H1 (cell line): ENCODE measurements around the gene HDAC7. TPM values are rescaled to one million over a fixed set of nuclear protein-coding genes. Genes with fewer than 3 reads are reported as not detected.

Experiments
- CTCF ChIA-PET: fragments of 300-600 bp; sonication (Branson Sonifier 250); formaldehyde crosslinking; loops from one replicate; lab custom pipeline; 2021; ENCODE audit not compliant: partially characterized antibody; lab: Charles Lee
- POLR2A ChIA-PET: fragments of 300-600 bp; sonication (Branson Sonifier 250); formaldehyde crosslinking; loops from one replicate; lab custom pipeline; 2021; ENCODE audit warnings: inconsistent platforms; ENCODE audit not compliant: partially characterized antibody; lab: Charles Lee
- DNase-seq, 2 experiments: peaks; one replicate each; pipeline versions ENCODE4 v3.0.0 to v3.0.0-alpha.2; 2010 to 2022; ENCODE audit warnings: low spot score in 2 of 2, low read depth in 1 of 2, mixed read lengths in 1 of 2
- FAIRE-seq: peaks from 2 replicates; lab custom pipeline; 2011; peaks lifted over from hg19 to GRCh38; lab: Jason Lieb, UNC
- H2AFZ ChIP-seq: 2 replicates; pipeline ENCODE4 v1.8.1; 2012; ENCODE audit warnings: low read length, inconsistent platforms
- H2AK5ac ChIP-seq: 2 replicates; pipeline ENCODE4 v1.6.1; 2013; ENCODE audit warnings: low read depth, low read length
- H2BK120ac ChIP-seq: replicated peaks from 2 replicates; pipeline ENCODE3; 2013; ENCODE audit warnings: low read depth, low read length, inconsistent platforms
- H2BK12ac ChIP-seq: 2 replicates; pipeline ENCODE4 v1.6.1; 2013; ENCODE audit warnings: low read depth, low read length
- H2BK15ac ChIP-seq: 2 replicates; pipeline ENCODE4 v1.6.1; 2013; ENCODE audit warnings: low read length
- H2BK20ac ChIP-seq: 2 replicates; pipeline ENCODE4 v1.6.1; 2013; ENCODE audit warnings: low read length
- H2BK5ac ChIP-seq: 2 replicates; pipeline ENCODE4 v1.6.1; 2013; ENCODE audit warnings: low read depth, low read length
- H3K14ac ChIP-seq: 2 replicates; pipeline ENCODE4 v1.6.1; 2013; ENCODE audit warnings: inconsistent platforms; ENCODE audit not compliant: insufficient read length
- H3K18ac ChIP-seq: 2 replicates; pipeline ENCODE4 v1.6.1; 2013; ENCODE audit warnings: low read length; ENCODE audit errors: extremely low read depth
- H3K23ac ChIP-seq: 2 replicates; pipeline ENCODE4 v1.6.1; 2013; ENCODE audit warnings: inconsistent platforms; ENCODE audit not compliant: insufficient read length
- H3K23me2 ChIP-seq: 2 replicates; pipeline ENCODE4 v1.6.1; 2013; ENCODE audit warnings: low read depth, low read length
- H3K27ac ChIP-seq: 2 replicates; pipeline ENCODE4 v1.6.1; 2011; ENCODE audit warnings: low read depth, low read length, inconsistent platforms
- H3K27me3 ChIP-seq, 4 experiments: replicated peaks in 1 of 4; 1 replicate in 1 of 4; 2 replicates in 3 of 4; pipeline versions ENCODE4 v1.6.1 to v1.8.1; 2011 to 2013; ENCODE audit warnings: low read length in 3 of 4, mild to moderate bottlenecking in 3 of 4, inconsistent platforms in 2 of 4, mixed read lengths in 2 of 4, moderate library complexity in 1 of 4; ENCODE audit not compliant: control insufficient read depth in 3 of 4, insufficient read depth in 3 of 4; ENCODE audit errors: extremely low read depth in 1 of 4
- H3K36me3 ChIP-seq, 4 experiments: 2 replicates each; pipeline versions ENCODE4 v1.6.1 to v1.8.1; 2011 to 2013; ENCODE audit warnings: mild to moderate bottlenecking in 4 of 4, low read length in 3 of 4, moderate library complexity in 2 of 4, control low read depth in 1 of 4, inconsistent platforms in 1 of 4; ENCODE audit not compliant: insufficient read depth in 4 of 4, control insufficient read depth in 2 of 4
- H3K4ac ChIP-seq: replicated peaks from 2 replicates; pipeline ENCODE3; 2013; ENCODE audit warnings: low read length, low read depth, mixed read lengths, inconsistent platforms; ENCODE audit not compliant: insufficient read length
- H3K4me1 ChIP-seq, 4 experiments: replicated peaks in 1 of 4; 1 replicate in 1 of 4; 2 replicates in 3 of 4; pipeline versions ENCODE4 v1.6.1 to v1.8.1; 2011 to 2013; ENCODE audit warnings: low read length in 3 of 4, inconsistent platforms in 2 of 4, mixed read lengths in 1 of 4; ENCODE audit not compliant: insufficient read depth in 4 of 4, control insufficient read depth in 3 of 4
- H3K4me2 ChIP-seq, 2 experiments: 2 replicates each; pipeline versions ENCODE4 v1.6.1 to v1.8.1; 2011 to 2013; ENCODE audit warnings: low read depth in 2 of 2, low read length in 2 of 2, control low read depth in 1 of 2, inconsistent platforms in 1 of 2, mild to moderate bottlenecking in 1 of 2; ENCODE audit not compliant: insufficient read depth in 1 of 2
- H3K4me3 ChIP-seq, 4 experiments: fragments of 200-600, 300-600 bp in 1 of 4; sonication (generic), shearing (Covaris generic), sonication (Bioruptor Twin) in 1 of 4; 2 replicates each; pipeline versions ENCODE4 v1.5.1 to v1.8.1; 2011 to 2016; ENCODE audit warnings: low read length in 4 of 4, low read depth in 3 of 4, control low read depth in 2 of 4, inconsistent platforms in 2 of 4, mild to moderate bottlenecking in 2 of 4, mixed read lengths in 1 of 4, moderate library complexity in 1 of 4; ENCODE audit not compliant: insufficient read depth in 2 of 4; ENCODE audit errors: extremely low read depth in 1 of 4
- H3K56ac ChIP-seq: replicated peaks from 2 replicates; pipeline ENCODE3; 2013; ENCODE audit warnings: low read depth, mild to moderate bottlenecking, mixed read lengths, low read length, inconsistent platforms; ENCODE audit not compliant: insufficient read length
- H3K79me1 ChIP-seq: 2 replicates; pipeline ENCODE4 v1.6.1; 2013; ENCODE audit warnings: low read depth, low read length, control low read depth
- H3K79me2 ChIP-seq, 2 experiments: 2 replicates each; pipeline versions ENCODE4 v1.6.1 to v1.8.1; 2012 to 2013; ENCODE audit warnings: low read length in 2 of 2, mild to moderate bottlenecking in 2 of 2, inconsistent platforms in 1 of 2; ENCODE audit not compliant: insufficient read depth in 2 of 2, control insufficient read depth in 1 of 2
- H3K9ac ChIP-seq, 4 experiments: replicated peaks in 1 of 4; 1 replicate in 1 of 4; 2 replicates in 3 of 4; pipeline versions ENCODE4 v1.6.1 to v1.8.1; 2011 to 2013; ENCODE audit warnings: low read depth in 3 of 4, low read length in 3 of 4, control low read depth in 2 of 4, mild to moderate bottlenecking in 2 of 4, moderate library complexity in 2 of 4, inconsistent platforms in 1 of 4; ENCODE audit errors: extremely low read depth in 1 of 4
- H3K9me3 ChIP-seq, 2 experiments: 2 replicates each; pipeline versions ENCODE4 v1.6.1 to v1.8.1; 2012 to 2013; ENCODE audit warnings: mild to moderate bottlenecking in 2 of 2, moderate library complexity in 2 of 2, control low read depth in 1 of 2, inconsistent platforms in 1 of 2, low read depth in 1 of 2, low read length in 1 of 2, mixed read lengths in 1 of 2; ENCODE audit not compliant: insufficient read depth in 2 of 2
- H4K20me1 ChIP-seq, 2 experiments: replicated peaks in 1 of 2; 2 replicates each; pipeline versions ENCODE3 to v1.8.1; 2011 to 2013; ENCODE audit warnings: inconsistent platforms in 2 of 2, low read length in 2 of 2, mild to moderate bottlenecking in 1 of 2; ENCODE audit not compliant: insufficient read depth in 2 of 2, control insufficient read depth in 1 of 2
- H4K5ac ChIP-seq: 2 replicates; pipeline ENCODE4 v1.6.1; 2013; ENCODE audit warnings: low read length, low read depth, mixed read lengths, inconsistent platforms; ENCODE audit not compliant: insufficient read length
- H4K8ac ChIP-seq: 2 replicates; pipeline ENCODE4 v1.8.0; 2013; ENCODE audit warnings: mild to moderate bottlenecking, moderate library complexity, low read length, inconsistent platforms; ENCODE audit not compliant: insufficient read depth; ENCODE audit errors: extremely low read depth
- H4K91ac ChIP-seq: replicated peaks from 2 replicates; pipeline ENCODE3; 2013; ENCODE audit warnings: low read length, mixed read lengths, inconsistent platforms; ENCODE audit not compliant: insufficient read length
- BACH1 ChIP-seq: IDR thresholded peaks from 2 replicates; pipeline ENCODE4 v1.6.1; 2012; ENCODE audit warnings: low read length, improper control_type of control experiment
- BRCA1 ChIP-seq: IDR thresholded peaks from 2 replicates; pipeline ENCODE4 v1.6.1; 2012; ENCODE audit warnings: low read depth, low read length, improper control_type of control experiment
- JUN ChIP-seq: IDR thresholded peaks from 2 replicates; pipeline ENCODE4 v1.6.1; 2011; ENCODE audit warnings: low read depth, mild to moderate bottlenecking, improper control_type of control experiment, low read length
- PHF8 ChIP-seq: fragments of 200-600 bp; sonication (generic); conservative IDR thresholded peaks from 2 replicates; pipeline ENCODE4 v1.7.1; 2012; ENCODE audit warnings: low read depth, mild to moderate bottlenecking, inconsistent platforms, low read length, moderate library complexity
- SRF ChIP-seq: IDR thresholded peaks from 2 replicates; pipeline ENCODE4 v1.6.1; 2011; ENCODE audit warnings: mild to moderate bottlenecking, low read depth, low read length, moderate library complexity
- SUZ12 ChIP-seq: fragments of 200-600 bp; sonication (generic); IDR thresholded peaks from 2 replicates; pipeline ENCODE4 v1.6.1; 2012; ENCODE audit warnings: mild to moderate bottlenecking, inconsistent platforms, low read length, moderate library complexity, mixed read lengths
- WGBS, 2 experiments: shearing (Covaris generic) in 1 of 2; methylation state at CpG; one replicate each; pipeline versions ENCODE4 v1.1.6 to v1.1.7; 2013 to 2015; ENCODE audit warnings: low lambda C conversion rate in 2 of 2, mixed read lengths in 2 of 2, inconsistent platforms in 1 of 2, low coverage in 1 of 2, missing lambda C conversion rate in 1 of 2; ENCODE audit not compliant: insufficient replicate concordance in 2 of 2, insufficient coverage in 1 of 2, insufficient read length in 1 of 2; ENCODE audit errors: extremely low coverage in 1 of 2, missing lambda C conversion rate in 1 of 2; 5-methylcytosine and 5-hydroxymethylcytosine counted together
- polyA plus RNA-seq, 7 experiments: library from polyadenylated mRNA; depleted of rRNA in 3 of 7; stranded (reverse) in 5 of 7; unstranded in 2 of 7; fragments of >200 nt in 5 of 7; fragments of 200-250 nt in 2 of 7; gene quantifications; 1 replicate in 5 of 7; 2 replicates in 1 of 7; 4 replicates in 1 of 7; pipeline versions ENCODE4 v1.2.1 to v1.2.3, GENCODE V29; 2011 to 2013; ENCODE audit warnings: missing spikeins in 2 of 7, mixed read lengths in 2 of 7
- total RNA-seq: library from RNA; stranded (reverse); fragmentation: NEBNext Ultra II Directional; extraction: Animal tissue kit (Norgen Biotek cat#: 25700); gene quantifications from 2 replicates; pipeline ENCODE4 v1.2.1, GENCODE V29; 2021
- TF ChIP-seq, protein P1 (sequence below): IDR thresholded peaks from 2 replicates; pipeline ENCODE4 v1.6.1; 2012; ENCODE audit warnings: low read length, inconsistent platforms

The HDAC7 gene
- total and polyA plus RNA-seq, 2 of the 8 experiments (the other 6 are each of a cell fraction or from before 2014, with no cell fraction given) = 25.5 to 84.9 TPM

DNA sequence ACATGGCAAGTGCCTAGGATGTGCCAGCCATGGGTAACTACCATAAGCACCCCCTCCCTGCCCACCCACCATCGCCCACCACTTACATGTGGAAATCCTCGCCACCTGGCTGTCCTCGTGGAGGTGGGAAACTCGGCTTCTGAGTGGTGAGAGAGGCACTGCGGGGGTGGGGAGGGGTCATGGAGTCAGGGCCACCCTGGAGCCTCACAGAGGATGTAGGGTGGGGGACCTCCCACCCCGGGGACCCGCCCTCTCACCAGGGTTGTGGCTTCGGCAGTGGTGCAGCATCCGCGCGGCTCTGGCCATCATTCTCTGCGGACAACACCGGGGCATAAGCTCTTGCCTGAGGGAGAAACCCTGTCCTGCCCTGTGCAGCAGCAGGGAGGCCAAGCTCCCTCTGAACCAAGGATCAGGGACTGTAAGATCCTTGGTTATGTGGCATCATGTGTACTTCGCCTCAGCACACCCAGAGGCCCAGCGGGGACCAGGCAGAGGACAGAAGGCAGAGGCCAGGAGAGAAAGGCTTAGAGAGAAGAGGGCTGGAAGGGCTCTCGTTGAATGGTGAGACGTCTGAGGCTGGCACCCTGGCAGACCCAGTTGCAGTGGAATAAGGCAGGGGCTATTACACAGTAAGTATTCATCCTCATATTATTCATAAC is 81.6 kb downstream of the HDAC7 start:
- Histone ChIP-seq H2BK5ac (no peak overlapping the region), H3K4me3 (no peak overlapping the region), H3K79me1 (no peaks in the 10 kb centered on the region), H4K8ac (no peak overlapping the region), H4K20me1 (no peaks in the 10 kb centered on the region), H2BK20ac (no peak overlapping the region), H3K14ac (no peak overlapping the region), H3K23me2 (no peaks in the 10 kb centered on the region), H3K9ac (no peak overlapping the region), H3K79me2 (no peaks in the 10 kb centered on the region), H2BK120ac (no peak overlapping the region), H3K56ac (no peak overlapping the region), H2BK15ac (no peak overlapping the region), H2AK5ac (no peak overlapping the region), H3K9me3 (no peaks in the 10 kb centered on the region), H3K36me3 (no peaks in the 10 kb centered on the region), H3K27ac (no peak overlapping the region), H3K23ac (no peak overlapping the region), H3K18ac (no peak overlapping the region), H4K91ac (no peak overlapping the region), H3K27me3 (peaks cover 0 to under 1% (median 0%) of the 10 kb centered on the region in 4 experiments; a peak in 1 of 7 replicates), H2AFZ (no peak overlapping the region), H2BK12ac (no peak overlapping the region), H3K4me1 (peaks cover 3 to 19% (median 14%) of the 10 kb centered on the region in 4 experiments), H4K5ac (no peak overlapping the region), H3K4ac (no peak overlapping the region), H3K4me2 (no peak overlapping the region)
- CTCF ChIA-PET = interaction anchor here (0.7 to 64.6 kb wide), 8 partner anchors 11 to 100 kb away, joined by 3 to 2442 read pairs (median 10); partner anchors contain the start of genes HDAC7, RAPGEF3 and SLC48A1
- WGBS, 2 experiments = 94% methylated on average over 13 of the region's 17 CpGs; no CpG with 5 or more reads in 1 of the 2 experiments
- FAIRE-seq (no peak), DNase-seq (no peak)
- TF ChIP-seq JUN = no peak
- TF ChIP-seq BACH1 = no peak
- TF ChIP-seq, protein P1, sequence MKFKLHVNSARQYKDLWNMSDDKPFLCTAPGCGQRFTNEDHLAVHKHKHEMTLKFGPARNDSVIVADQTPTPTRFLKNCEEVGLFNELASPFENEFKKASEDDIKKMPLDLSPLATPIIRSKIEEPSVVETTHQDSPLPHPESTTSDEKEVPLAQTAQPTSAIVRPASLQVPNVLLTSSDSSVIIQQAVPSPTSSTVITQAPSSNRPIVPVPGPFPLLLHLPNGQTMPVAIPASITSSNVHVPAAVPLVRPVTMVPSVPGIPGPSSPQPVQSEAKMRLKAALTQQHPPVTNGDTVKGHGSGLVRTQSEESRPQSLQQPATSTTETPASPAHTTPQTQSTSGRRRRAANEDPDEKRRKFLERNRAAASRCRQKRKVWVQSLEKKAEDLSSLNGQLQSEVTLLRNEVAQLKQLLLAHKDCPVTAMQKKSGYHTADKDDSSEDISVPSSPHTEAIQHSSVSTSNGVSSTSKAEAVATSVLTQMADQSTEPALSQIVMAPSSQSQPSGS = no peak
- TF ChIP-seq SUZ12 = no peak
- no peak for TF ChIP-seq BRCA1
- no peak for TF ChIP-seq PHF8
- TF ChIP-seq SRF = no peak
- POLR2A ChIA-PET = no interaction called here
